IMR-90 (cell line): ENCODE data around the gene MOB3B. TPM values are rescaled to one million over a fixed set of nuclear protein-coding genes. Genes with fewer than 3 reads are reported as not detected.

ENCODE experiments used
- ATAC-seq: fragments of 200-7000 bp; cut with Tn5 transposase; 2 replicates; pipeline ENCODE4 v1.9.1; 2020; ENCODE audit warnings: low read depth, mild to moderate bottlenecking, moderate library complexity
- BruUV-seq: library from RNA; stranded (reverse); fragments of 400-500 nt; replicated peaks from 2 replicates; lab custom pipeline; 2021; lab: Mats Ljungman, UMichigan
- CTCF ChIA-PET: fragments of 300-600 bp; formaldehyde crosslinking; extraction: SDS; loops from one replicate; lab custom pipeline; 2021; ENCODE audit warnings: antibody characterized with exemption; lab: Yijun Ruan, JAX
- POLR2A ChIA-PET: fragments of 300-600 bp; sonication (Branson Sonifier 250); formaldehyde crosslinking; loops from one replicate; lab custom pipeline; 2022; ENCODE audit warnings: antibody characterized with exemption; ENCODE audit not compliant: unreplicated experiment; lab: Charles Lee
- DNase-seq: peaks from one replicate; pipeline ENCODE4 v3.0.0; 2013
- H2AFZ ChIP-seq: replicated peaks from 2 replicates; pipeline ENCODE3; 2013; ENCODE audit warnings: low read length, mild to moderate bottlenecking; ENCODE audit not compliant: poor library complexity
- H2AK5ac ChIP-seq: 2 replicates; pipeline ENCODE4 v1.6.1; 2013; ENCODE audit warnings: low read depth, low read length, inconsistent platforms
- H2AK9ac ChIP-seq: replicated peaks from 2 replicates; pipeline ENCODE3; 2013; ENCODE audit warnings: mild to moderate bottlenecking, low read depth, low read length, moderate library complexity; ENCODE audit not compliant: poor library complexity
- H2BK120ac ChIP-seq: 2 replicates; pipeline ENCODE4 v1.6.1; 2013; ENCODE audit warnings: low read depth, low read length, inconsistent platforms
- H2BK15ac ChIP-seq: 3 replicates; pipeline ENCODE4 v1.6.1; 2013; ENCODE audit warnings: low read depth, low read length, inconsistent platforms
- H2BK20ac ChIP-seq: 2 replicates; pipeline ENCODE4 v1.6.1; 2013; ENCODE audit warnings: low read depth, mild to moderate bottlenecking, inconsistent platforms, low read length, moderate library complexity
- H2BK5ac ChIP-seq: 2 replicates; pipeline ENCODE4 v1.6.1; 2013; ENCODE audit warnings: mild to moderate bottlenecking, low read depth, low read length, inconsistent platforms; ENCODE audit not compliant: poor library complexity, severe bottlenecking
- H3K14ac ChIP-seq: replicated peaks from 2 replicates; pipeline ENCODE4 v1.6.1; 2013; ENCODE audit warnings: low read depth, low read length, inconsistent platforms
- H3K18ac ChIP-seq: 2 replicates; pipeline ENCODE4 v1.6.1; 2013; ENCODE audit warnings: low read depth, low read length, control low read depth
- H3K23ac ChIP-seq: 2 replicates; pipeline ENCODE4 v1.6.1; 2013; ENCODE audit warnings: low read depth, low read length, inconsistent platforms
- H3K27ac ChIP-seq: 2 replicates; pipeline ENCODE4 v1.5.1; 2013; ENCODE audit warnings: mild to moderate bottlenecking, control low read depth, low read length; ENCODE audit not compliant: insufficient read depth
- H3K27me3 ChIP-seq: 2 replicates; pipeline ENCODE4 v1.6.1; 2013; ENCODE audit warnings: low read length; ENCODE audit not compliant: control insufficient read depth, insufficient read depth
- H3K36me3 ChIP-seq: 2 replicates; pipeline ENCODE4 v1.6.1; 2013; ENCODE audit warnings: low read length, mixed read lengths; ENCODE audit not compliant: control insufficient read depth, insufficient read depth
- H3K4ac ChIP-seq: 2 replicates; pipeline ENCODE4 v1.6.1; 2013; ENCODE audit warnings: low read depth, low read length, inconsistent platforms
- H3K4me1 ChIP-seq: 2 replicates; pipeline ENCODE4 v1.6.1; 2013; ENCODE audit warnings: low read length, mixed read lengths; ENCODE audit not compliant: control insufficient read depth, insufficient read depth
- H3K4me2 ChIP-seq: 2 replicates; pipeline ENCODE4 v1.6.1; 2013; ENCODE audit warnings: low read depth, mild to moderate bottlenecking, control low read depth, low read length, moderate library complexity
- H3K4me3 ChIP-seq: 2 replicates; pipeline ENCODE4 v1.5.1; 2013; ENCODE audit warnings: low read depth, mild to moderate bottlenecking, control low read depth, low read length, moderate library complexity; ENCODE audit not compliant: insufficient read depth
- H3K56ac ChIP-seq: 2 replicates; pipeline ENCODE4 v1.6.1; 2013; ENCODE audit warnings: low read length, inconsistent platforms; ENCODE audit not compliant: insufficient read depth; ENCODE audit errors: extremely low read depth
- H3K79me1 ChIP-seq, 2 experiments: 2 replicates each; pipeline ENCODE4 v1.6.1; 2013; ENCODE audit warnings: low read length in 2 of 2, inconsistent platforms in 1 of 2, low read depth in 1 of 2
- H3K9ac ChIP-seq: 2 replicates; pipeline ENCODE4 v1.6.1; 2013; ENCODE audit warnings: low read depth, low read length, control low read depth
- H3K9me1 ChIP-seq: 2 replicates; pipeline ENCODE4 v1.6.1; 2013; ENCODE audit warnings: low read length, inconsistent platforms; ENCODE audit not compliant: insufficient read depth
- H3K9me3 ChIP-seq: 2 replicates; pipeline ENCODE4 v1.6.1; 2013; ENCODE audit warnings: low read length; ENCODE audit not compliant: control insufficient read depth, insufficient read depth
- H4K20me1 ChIP-seq: 2 replicates; pipeline ENCODE4 v1.6.1; 2013; ENCODE audit warnings: low read length, inconsistent platforms; ENCODE audit not compliant: insufficient read depth
- H4K5ac ChIP-seq: 2 replicates; pipeline ENCODE4 v1.6.1; 2013; ENCODE audit warnings: mild to moderate bottlenecking, low read depth, low read length, control low read depth
- H4K8ac ChIP-seq, 2 experiments: 2 replicates each; pipeline ENCODE4 v1.6.1; 2013; ENCODE audit warnings: low read depth in 2 of 2, low read length in 2 of 2, control low read depth in 1 of 2, inconsistent platforms in 1 of 2
- H4K91ac ChIP-seq: 2 replicates; pipeline ENCODE4 v1.6.1; 2013; ENCODE audit warnings: low read depth, low read length, inconsistent platforms; ENCODE audit not compliant: insufficient read depth
- BHLHE40 ChIP-seq: fragments of 150-350 bp; IDR thresholded peaks from 2 replicates; pipeline ENCODE4 v1.6.1; 2016; ENCODE audit warnings: mild to moderate bottlenecking, low read depth, low read length
- CEBPB ChIP-seq: IDR thresholded peaks from 2 replicates; pipeline ENCODE4 v1.6.1; 2012; ENCODE audit warnings: low read depth, low read length, improper control_type of control experiment
- CHD1 ChIP-seq: IDR thresholded peaks from 2 replicates; pipeline ENCODE4 v1.6.1; 2012; ENCODE audit warnings: low read depth, low read length, improper control_type of control experiment
- FOS ChIP-seq: fragments of 150-350 bp; IDR thresholded peaks from 2 replicates; pipeline ENCODE4 v1.6.1; 2016; ENCODE audit warnings: low read depth, low read length
- MAFK ChIP-seq: IDR thresholded peaks from 2 replicates; pipeline ENCODE4 v1.6.1; 2012; ENCODE audit warnings: low read depth, low read length, improper control_type of control experiment
- MAZ ChIP-seq: IDR thresholded peaks from 2 replicates; pipeline ENCODE4 v1.6.1; 2012; ENCODE audit warnings: low read depth, mild to moderate bottlenecking, low read length, improper control_type of control experiment, moderate library complexity, borderline replicate concordance
- MXI1 ChIP-seq: IDR thresholded peaks from 2 replicates; pipeline ENCODE4 v1.6.1; 2012; ENCODE audit warnings: low read depth, mild to moderate bottlenecking, low read length, moderate library complexity, borderline replicate concordance
- NFE2L2 ChIP-seq: fragments of 150-350 bp; IDR thresholded peaks from 2 replicates; pipeline ENCODE4 v1.6.1; 2016; ENCODE audit warnings: low read depth, mild to moderate bottlenecking, low read length
- POLR2A ChIP-seq: IDR thresholded peaks from 2 replicates; pipeline ENCODE4 v1.6.1; 2012; ENCODE audit warnings: mild to moderate bottlenecking, low read depth, low read length
- RAD21 ChIP-seq: IDR thresholded peaks from 2 replicates; pipeline ENCODE4 v1.6.1; 2012; ENCODE audit warnings: low read length, improper control_type of control experiment
- RCOR1 ChIP-seq: IDR thresholded peaks from 2 replicates; pipeline ENCODE4 v1.6.1; 2012; ENCODE audit warnings: mild to moderate bottlenecking, low read length, improper control_type of control experiment; ENCODE audit not compliant: insufficient replicate concordance
- RFX5 ChIP-seq: IDR thresholded peaks from 2 replicates; pipeline ENCODE4 v1.8.0; 2012; ENCODE audit warnings: low read depth, mild to moderate bottlenecking, low read length, moderate library complexity
- SMC3 ChIP-seq: fragments of 150-350 bp; IDR thresholded peaks from 2 replicates; pipeline ENCODE4 v1.6.1; 2016; ENCODE audit warnings: low read depth, mild to moderate bottlenecking, antibody characterized with exemption, low read length, moderate library complexity
- WGBS, 2 experiments: methylation state at CpG; one replicate each; pipeline versions ENCODE4 v1.1.5 to v1.1.7; 2013; ENCODE audit warnings: missing lambda C conversion rate in 2 of 2; ENCODE audit not compliant: insufficient read length in 1 of 2; ENCODE audit errors: extremely low coverage in 2 of 2; 5-methylcytosine and 5-hydroxymethylcytosine counted together
- dilution Hi-C: fragments of 300-500 bp; cut with HindIII; formaldehyde crosslinking; loops from one replicate; pipeline ENCODE4 v1.14.3; 2018; ENCODE audit warnings: low sequenced_read_pairs; ENCODE audit not compliant: unreplicated experiment
- in situ Hi-C: fragments of 300-500 bp; cut with MboI; formaldehyde crosslinking; loops from 3 replicates; pipeline ENCODE4 v1.14.3; 2019; ENCODE audit warnings: low sequenced_read_pairs, inconsistent platforms, mixed read lengths
- intact Hi-C: fragments of 100-400 bp; cut with micrococcal nuclease; formaldehyde crosslinking; loops from 2 replicates; pipeline ENCODE4 v1.10.0; 2022
- polyA plus RNA-seq, 3 experiments: library from polyadenylated mRNA; depleted of rRNA; stranded (reverse); fragments of >200 nt; gene quantifications; 2 replicates each; pipeline ENCODE4 v1.2.3, GENCODE V29; 2012; ENCODE audit warnings: low replicate concordance in 1 of 3
- total RNA-seq: library from RNA; depleted of rRNA; stranded (reverse); fragments of >200 nt; gene quantifications from 2 replicates; pipeline ENCODE4 v1.2.3, GENCODE V29; 2012
- TF ChIP-seq, protein P1 (sequence below): fragments of 150-350 bp; IDR thresholded peaks from 2 replicates; pipeline ENCODE4 v1.6.1; 2016; ENCODE audit warnings: low read depth, mild to moderate bottlenecking, low read length, moderate library complexity, borderline replicate concordance
- TF ChIP-seq, protein P2 (sequence below): fragments of 150-350 bp; IDR thresholded peaks from 2 replicates; pipeline ENCODE4 v1.6.1; 2017; ENCODE audit warnings: mild to moderate bottlenecking, antibody characterized with exemption, low read length, low read depth
- TF ChIP-seq, protein P3 (sequence below): conservative IDR thresholded peaks from 2 replicates; pipeline ENCODE4 v1.5.1; 2012; ENCODE audit warnings: mild to moderate bottlenecking, low read depth, low read length, improper control_type of control experiment

MOB3B gene
- total and polyA plus RNA-seq, 2 of the 4 experiments (the other 2 are of a cell fraction), result under 0.01 to 0.02 TPM

DNA sequence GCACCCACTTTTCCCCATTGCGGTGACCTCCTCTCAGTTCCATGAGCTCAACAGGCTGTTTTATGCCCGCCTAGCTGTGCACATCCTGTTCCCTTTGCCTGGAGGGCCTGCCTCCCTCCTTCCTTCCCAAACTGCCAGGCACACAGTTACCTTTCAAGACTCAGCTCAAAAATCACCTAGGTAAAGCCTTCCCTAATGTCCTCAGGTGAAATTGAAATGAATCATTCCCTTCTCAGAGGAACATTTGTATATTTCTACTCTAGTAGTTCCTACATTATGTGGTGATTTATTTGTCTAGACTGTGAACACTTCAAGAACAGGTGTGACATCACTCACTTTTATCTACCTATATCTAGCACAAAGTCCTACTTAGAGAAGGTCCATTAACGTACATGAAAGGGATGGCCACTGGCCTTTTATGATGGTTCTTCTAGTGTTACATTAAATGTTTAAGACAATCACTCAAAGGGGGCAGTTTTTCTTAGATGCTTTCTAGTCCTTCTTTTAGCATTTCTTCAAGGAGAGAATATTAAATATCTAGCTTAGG lies 129.2 kb downstream of the MOB3B start:
- 100% methylated on average over 1 of the region's 3 CpGs; no CpG with 5 or more reads in 1 of the 2 experiments for WGBS, 2 experiments
- no peak overlapping the region for H3K27ac ChIP-seq
- TF ChIP-seq FOS (no peak), NFE2L2 (no peak), MXI1 (no peak), CHD1 (no peak), MAZ (no peak), CEBPB (no peak), RAD21 (no peak), BHLHE40 (no peak), MAFK (no peak), SMC3 (no peak), POLR2A (no peak), RFX5 (no peak), RCOR1 (no peak)
- TF ChIP-seq, protein P1, sequence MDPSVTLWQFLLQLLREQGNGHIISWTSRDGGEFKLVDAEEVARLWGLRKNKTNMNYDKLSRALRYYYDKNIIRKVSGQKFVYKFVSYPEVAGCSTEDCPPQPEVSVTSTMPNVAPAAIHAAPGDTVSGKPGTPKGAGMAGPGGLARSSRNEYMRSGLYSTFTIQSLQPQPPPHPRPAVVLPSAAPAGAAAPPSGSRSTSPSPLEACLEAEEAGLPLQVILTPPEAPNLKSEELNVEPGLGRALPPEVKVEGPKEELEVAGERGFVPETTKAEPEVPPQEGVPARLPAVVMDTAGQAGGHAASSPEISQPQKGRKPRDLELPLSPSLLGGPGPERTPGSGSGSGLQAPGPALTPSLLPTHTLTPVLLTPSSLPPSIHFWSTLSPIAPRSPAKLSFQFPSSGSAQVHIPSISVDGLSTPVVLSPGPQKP, result no peak
- TF ChIP-seq, protein P2, sequence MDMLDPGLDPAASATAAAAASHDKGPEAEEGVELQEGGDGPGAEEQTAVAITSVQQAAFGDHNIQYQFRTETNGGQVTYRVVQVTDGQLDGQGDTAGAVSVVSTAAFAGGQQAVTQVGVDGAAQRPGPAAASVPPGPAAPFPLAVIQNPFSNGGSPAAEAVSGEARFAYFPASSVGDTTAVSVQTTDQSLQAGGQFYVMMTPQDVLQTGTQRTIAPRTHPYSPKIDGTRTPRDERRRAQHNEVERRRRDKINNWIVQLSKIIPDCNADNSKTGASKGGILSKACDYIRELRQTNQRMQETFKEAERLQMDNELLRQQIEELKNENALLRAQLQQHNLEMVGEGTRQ, result no peak
- TF ChIP-seq, protein P3, sequence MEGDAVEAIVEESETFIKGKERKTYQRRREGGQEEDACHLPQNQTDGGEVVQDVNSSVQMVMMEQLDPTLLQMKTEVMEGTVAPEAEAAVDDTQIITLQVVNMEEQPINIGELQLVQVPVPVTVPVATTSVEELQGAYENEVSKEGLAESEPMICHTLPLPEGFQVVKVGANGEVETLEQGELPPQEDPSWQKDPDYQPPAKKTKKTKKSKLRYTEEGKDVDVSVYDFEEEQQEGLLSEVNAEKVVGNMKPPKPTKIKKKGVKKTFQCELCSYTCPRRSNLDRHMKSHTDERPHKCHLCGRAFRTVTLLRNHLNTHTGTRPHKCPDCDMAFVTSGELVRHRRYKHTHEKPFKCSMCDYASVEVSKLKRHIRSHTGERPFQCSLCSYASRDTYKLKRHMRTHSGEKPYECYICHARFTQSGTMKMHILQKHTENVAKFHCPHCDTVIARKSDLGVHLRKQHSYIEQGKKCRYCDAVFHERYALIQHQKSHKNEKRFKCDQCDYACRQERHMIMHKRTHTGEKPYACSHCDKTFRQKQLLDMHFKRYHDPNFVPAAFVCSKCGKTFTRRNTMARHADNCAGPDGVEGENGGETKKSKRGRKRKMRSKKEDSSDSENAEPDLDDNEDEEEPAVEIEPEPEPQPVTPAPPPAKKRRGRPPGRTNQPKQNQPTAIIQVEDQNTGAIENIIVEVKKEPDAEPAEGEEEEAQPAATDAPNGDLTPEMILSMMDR, result no peak
- intact Hi-C loops, result no loop called here
- no peak overlapping the region for H2AFZ ChIP-seq
- in situ Hi-C loops, result no loop called here
- H3K56ac ChIP-seq, result no peak overlapping the region
- BruUV-seq, result no TSS peak
- H3K36me3 ChIP-seq, result no peaks in the 10 kb centered on the region
- no peak overlapping the region for H2AK5ac ChIP-seq
- ChIA-PET CTCF (no interaction called here), POLR2A (no interaction called here)
- no peaks in the 10 kb centered on the region for H3K9me3 ChIP-seq
- H2BK5ac ChIP-seq, result no peak overlapping the region
- ATAC-seq (no peak), DNase-seq (no peak)
- H2AK9ac ChIP-seq, result no peak overlapping the region
- H2BK20ac ChIP-seq, result no peak overlapping the region
- H2BK120ac ChIP-seq, result no peak overlapping the region
- H3K18ac ChIP-seq, result no peak overlapping the region
- no peak overlapping the region for H4K5ac ChIP-seq
- H4K91ac ChIP-seq, result no peak overlapping the region
- no peaks in the 10 kb centered on the region for H3K9me1 ChIP-seq
- no peaks in the 10 kb centered on the region for H3K79me1 ChIP-seq
- no peak overlapping the region for H2BK15ac ChIP-seq
- dilution Hi-C loops, result no loop called here
- no peak overlapping the region for H3K14ac ChIP-seq
- no peak overlapping the region for H4K8ac ChIP-seq
- H4K20me1 ChIP-seq, result no peaks in the 10 kb centered on the region
- H3K4ac ChIP-seq, result no peak overlapping the region
- H3K4me2 ChIP-seq, result no peak overlapping the region
- no peak overlapping the region for H3K9ac ChIP-seq
- no peaks in the 10 kb centered on the region for H3K27me3 ChIP-seq
- no peaks in the 10 kb centered on the region for H3K4me1 ChIP-seq
- H3K23ac ChIP-seq, result no peak overlapping the region
- no peak overlapping the region for H3K4me3 ChIP-seq
